GM23338 (cell line): ENCODE data around the gene MAMDC2. TPM values are rescaled to one million over a fixed set of nuclear protein-coding genes. Genes with fewer than 3 reads are reported as not detected.
"Not testable (repeated sequence)": the region's sequence is repeated elsewhere in the genome, so short reads cannot be mapped to it uniquely, and the experiment has no call there.

Experiments used
- ATAC-seq: fragments of 200-7000 bp; cut with Tn5 transposase; 3 replicates; pipeline ENCODE4 v1.9.1; 2020
- DNase-seq: peaks from one replicate; pipeline ENCODE4 v3.0.0-alpha.2; 2015; ENCODE audit warnings: low spot score
- H2AFZ ChIP-seq: fragments of 200-600 bp; sonication (generic); 2 replicates; pipeline ENCODE4 v1.8.0; 2016; ENCODE audit warnings: antibody characterized with exemption, mild to moderate bottlenecking, moderate library complexity
- H3F3A ChIP-seq: fragments of 200-600 bp; sonication (generic); replicated peaks from 2 replicates; pipeline ENCODE4 v1.8.0; 2017; ENCODE audit warnings: antibody characterized with exemption, mixed run types, low read depth
- H3K27ac ChIP-seq: fragments of 200-600 bp; sonication (generic); 2 replicates; pipeline ENCODE4 v1.6.1; 2016; ENCODE audit warnings: low read depth
- H3K27me3 ChIP-seq: fragments of 200-600 bp; sonication (generic); 2 replicates; pipeline ENCODE4 v1.8.0; 2016; ENCODE audit warnings: mild to moderate bottlenecking, mixed run types, moderate library complexity; ENCODE audit not compliant: insufficient read depth
- H3K36me3 ChIP-seq: fragments of 200-600 bp; sonication (generic); 2 replicates; pipeline ENCODE4 v1.8.0; 2016; ENCODE audit warnings: mild to moderate bottlenecking; ENCODE audit not compliant: insufficient read depth
- H3K4me1 ChIP-seq: fragments of 200-600 bp; sonication (generic); 2 replicates; pipeline ENCODE4 v1.8.0; 2016; ENCODE audit warnings: mild to moderate bottlenecking, moderate library complexity; ENCODE audit not compliant: insufficient read depth
- H3K4me2 ChIP-seq: fragments of 200-600 bp; sonication (generic); 2 replicates; pipeline ENCODE4 v1.7.1; 2017; ENCODE audit warnings: mixed run types
- H3K4me3 ChIP-seq: fragments of 200-600 bp; sonication (generic); 2 replicates; pipeline ENCODE4 v1.6.1; 2016; ENCODE audit warnings: mixed run types
- H3K79me2 ChIP-seq: fragments of 200-600 bp; sonication (generic); replicated peaks from 2 replicates; pipeline ENCODE4 v1.8.0; 2017; ENCODE audit warnings: mild to moderate bottlenecking; ENCODE audit not compliant: insufficient read depth
- H3K9me2 ChIP-seq: fragments of 200-600 bp; sonication (generic); 2 replicates; pipeline ENCODE4 v1.8.0; 2017; ENCODE audit not compliant: insufficient read depth
- H4K20me1 ChIP-seq: fragments of 200-600 bp; sonication (generic); replicated peaks from 2 replicates; pipeline ENCODE4 v1.8.0; 2017; ENCODE audit warnings: mild to moderate bottlenecking; ENCODE audit not compliant: insufficient read depth
- H3K27ac Mint-ChIP-seq: 2 replicates; pipeline ENCODE4 v1.8.0; 2020; ENCODE audit warnings: inconsistent platforms, mild to moderate bottlenecking, moderate library complexity, mixed read lengths
- H3K27me3 Mint-ChIP-seq: 3 replicates; pipeline ENCODE4 v1.8.0; 2022; ENCODE audit warnings: low read depth, mild to moderate bottlenecking, moderate library complexity, mixed read lengths, inconsistent platforms; ENCODE audit not compliant: insufficient read depth, poor library complexity
- H3K36me3 Mint-ChIP-seq: 3 replicates; pipeline ENCODE4 v1.8.0; 2021; ENCODE audit warnings: low read depth, mild to moderate bottlenecking, inconsistent platforms, moderate library complexity, mixed read lengths
- H3K4me1 Mint-ChIP-seq: 3 replicates; pipeline ENCODE4 v1.8.0; 2020; ENCODE audit warnings: mild to moderate bottlenecking, inconsistent platforms, mixed read lengths
- H3K4me3 Mint-ChIP-seq: 3 replicates; pipeline ENCODE4 v1.8.0; 2021; ENCODE audit warnings: moderate library complexity, mild to moderate bottlenecking, inconsistent platforms, mixed read lengths
- H3K9me3 Mint-ChIP-seq: 3 replicates; pipeline ENCODE4 v1.8.0; 2020; ENCODE audit warnings: moderate library complexity, mild to moderate bottlenecking, inconsistent platforms, mixed read lengths
- CREB1 ChIP-seq: fragments of 250-450 bp; sonication (Bioruptor Pico); IDR thresholded peaks from 2 replicates; pipeline ENCODE4 v1.5.0; 2020; ENCODE audit warnings: low read depth, mild to moderate bottlenecking, moderate library complexity
- NANOG ChIP-seq: IDR thresholded peaks from 2 replicates; pipeline ENCODE4 v1.6.1; 2016; ENCODE audit warnings: antibody characterized with exemption, borderline replicate concordance
- POLR2AphosphoS5 ChIP-seq: IDR thresholded peaks from 2 replicates; pipeline ENCODE4 v1.6.1; 2016; ENCODE audit warnings: antibody characterized with exemption, low read depth
- STAT1 ChIP-seq: IDR thresholded peaks from one replicate; pipeline ENCODE4 v1.6.1; 2016; ENCODE audit warnings: antibody characterized with exemption; ENCODE audit not compliant: unreplicated experiment
- ZNF114 ChIP-seq: fragments of 250-450 bp; sonication (Bioruptor Pico); IDR thresholded peaks from 2 replicates; pipeline ENCODE4 v1.5.0; 2020; ENCODE audit warnings: mild to moderate bottlenecking, moderate library complexity
- ZNF331 ChIP-seq: fragments of 250-450 bp; sonication (Bioruptor Pico); IDR thresholded peaks from 2 replicates; pipeline ENCODE4 v1.5.0; 2020; ENCODE audit warnings: low read depth, mild to moderate bottlenecking, moderate library complexity
- ZNF462 ChIP-seq: fragments of 250-450 bp; sonication (Bioruptor Pico); IDR thresholded peaks from 2 replicates; pipeline ENCODE4 v1.5.0; 2020; ENCODE audit warnings: mild to moderate bottlenecking, moderate library complexity
- polyA plus RNA-seq: library from polyadenylated mRNA; unstranded; fragments of >200 nt; fragmentation: Nextera tagmentation; extraction: Ambion mirVana; gene quantifications from 2 replicates; pipeline ENCODE4 v1.2.1, GENCODE V29; 2016
- total RNA-seq: library from RNA; depleted of rRNA; stranded (reverse); fragments of >200 nt; shearing (Covaris generic); gene quantifications from 2 replicates; pipeline ENCODE4 v1.2.3, GENCODE V29; 2014

Gene MAMDC2
- total and polyA plus RNA-seq, 2 experiments from 2014 or later: 7.7 to 19.6 TPM

DNA sequence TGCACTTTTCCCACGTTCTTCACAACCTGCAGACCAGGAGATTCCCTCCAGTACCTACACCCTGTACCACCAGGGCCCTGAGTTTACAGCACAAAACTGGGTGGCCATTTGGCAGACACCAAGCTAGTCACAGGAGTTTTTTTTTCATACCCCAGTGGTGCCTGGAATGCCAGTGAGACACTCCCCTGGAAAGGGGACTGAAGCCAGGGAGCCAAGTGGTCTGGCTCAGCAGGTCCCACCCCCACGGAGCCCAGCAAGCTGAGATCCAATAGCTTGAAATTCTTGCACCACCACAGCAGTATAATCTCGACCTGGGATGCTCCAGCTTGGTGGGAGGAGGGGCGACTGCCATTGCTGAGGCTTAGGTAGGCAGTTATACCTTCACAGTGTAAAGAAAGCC is 188.8 kb downstream of the MAMDC2 start (continued):
- TF ChIP-seq ZNF462 (no peak), CREB1 (CRISPR knock-in tag) (no peak), ZNF114 (CRISPR knock-in tag) (no peak), NANOG (no peak), ZNF331 (CRISPR knock-in tag) (no peak), POLR2AphosphoS5 (no peak), STAT1 (no peak)

GRCh38 chr9:70234208-70234607 is 190.6 kb downstream of the MAMDC2 start:
- not testable (repeated sequence) for H3K4me1 ChIP-seq, H3K4me2 ChIP-seq, H3K36me3 ChIP-seq, H3K27me3 ChIP-seq, DNase-seq, H3K27ac ChIP-seq, H3K27me3 Mint-ChIP-seq, H3K4me3 ChIP-seq, H3K79me2 ChIP-seq, H3K4me1 Mint-ChIP-seq, H2AFZ ChIP-seq, H4K20me1 ChIP-seq, H3F3A ChIP-seq, ATAC-seq, H3K27ac Mint-ChIP-seq, H3K9me2 ChIP-seq, H3K4me3 Mint-ChIP-seq
- Mint-ChIP-seq H3K9me3 (peaks cover 13% of the 10 kb centered on the region), H3K36me3 (peaks cover 10% of the 10 kb centered on the region)

DNA sequence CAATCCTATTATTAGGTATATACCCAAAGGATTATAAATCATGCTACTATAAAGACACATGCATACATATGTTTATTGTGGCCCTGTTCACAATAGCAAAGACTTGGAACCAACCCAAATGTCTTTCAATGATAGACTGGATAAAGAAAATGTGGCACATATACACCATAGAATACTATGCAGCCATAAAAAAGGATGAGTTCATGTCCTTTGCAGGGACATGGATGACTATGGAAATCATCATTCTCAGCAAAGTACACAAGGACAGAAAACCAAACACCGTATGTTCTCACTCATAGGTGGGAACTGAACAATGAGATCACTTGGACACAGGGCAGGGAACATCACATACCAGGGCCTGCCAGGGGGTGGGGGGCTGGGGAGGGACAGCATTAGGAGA is 202.3 kb downstream of the MAMDC2 start:
- not testable (repeated sequence) for H3K9me2 ChIP-seq, H4K20me1 ChIP-seq, H3K27ac Mint-ChIP-seq, H3K27me3 ChIP-seq, H3F3A ChIP-seq, H3K27me3 Mint-ChIP-seq, DNase-seq, H3K4me1 Mint-ChIP-seq, H3K4me1 ChIP-seq, ATAC-seq, H3K27ac ChIP-seq, H3K9me3 Mint-ChIP-seq, H3K79me2 ChIP-seq, H3K4me3 Mint-ChIP-seq, H2AFZ ChIP-seq, H3K36me3 ChIP-seq, H3K4me3 ChIP-seq, H3K4me2 ChIP-seq, H3K36me3 Mint-ChIP-seq
